GM19043 (cell line): Measurements from ENCODE around the gene ATG5.
"Not testable (repeated sequence)": the region's sequence is repeated elsewhere in the genome, so short reads cannot be mapped to it uniquely, and the experiment has no call there.

Experiments used
- ATAC-seq: cut with Tn5 transposase; IDR thresholded peaks from one replicate; pipeline ENCODE4 v1.9.1; 2021; ENCODE audit warnings: low read depth; ENCODE audit not compliant: unreplicated experiment

ATG5 gene

GRCh38 chr6:106161893-106162292 is 163.7 kb downstream of the ATG5 start:
- no peak for ATAC-seq

GRCh38 chr6:106161311-106161874 is 164.2 kb downstream of the ATG5 start:
- ATAC-seq = no peak

- ATAC-seq = no peak
These were observed 165.4 kb downstream of the ATG5 start for GRCh38 chr6:106160189-106160588.

GRCh38 chr6:106159531-106159940 is 166.0 kb downstream of the ATG5 start:
- no peak for ATAC-seq

- no peak for ATAC-seq
These were observed 166.7 kb downstream of the ATG5 start for GRCh38 chr6:106158816-106159215.

GRCh38 chr6:106156863-106157262 is 168.7 kb downstream of the ATG5 start:
- no peak for ATAC-seq

GRCh38 chr6:106156413-106156812 is 169.1 kb downstream of the ATG5 start:
- no peak for ATAC-seq

- ATAC-seq = no peak
These were observed 170.2 kb downstream of the ATG5 start for GRCh38 chr6:106155219-106155830.

GRCh38 chr6:106154326-106154725 is 171.2 kb downstream of the ATG5 start:
- no peak for ATAC-seq

- no peak for ATAC-seq
These were observed 172.6 kb downstream of the ATG5 start for GRCh38 chr6:106152952-106153351.

GRCh38 chr6:106152476-106152875 is 173.1 kb downstream of the ATG5 start:
- ATAC-seq = not testable (repeated sequence)

- no peak for ATAC-seq
These were observed 176.0 kb downstream of the ATG5 start for GRCh38 chr6:106149472-106150069.

GRCh38 chr6:106147476-106147875 is 178.1 kb downstream of the ATG5 start:
- ATAC-seq = no peak

- ATAC-seq = peak; percentile 42
These were observed 178.7 kb downstream of the ATG5 start for GRCh38 chr6:106146852-106147351.

GRCh38 chr6:106145741-106146227 is 179.8 kb downstream of the ATG5 start:
- ATAC-seq = peak; percentile 34

GRCh38 chr6:106145144-106145543 is 180.4 kb downstream of the ATG5 start:
- no peak for ATAC-seq

GRCh38 chr6:106143665-106144064 is 181.9 kb downstream of the ATG5 start:
- ATAC-seq = no peak

- no peak for ATAC-seq
These were observed 182.6 kb downstream of the ATG5 start for GRCh38 chr6:106142876-106143431.

GRCh38 chr6:106141441-106142237 is 183.9 kb downstream of the ATG5 start:
- peak; percentile 66 for ATAC-seq

GRCh38 chr6:106138151-106138550 is 187.4 kb downstream of the ATG5 start:
- no peak for ATAC-seq

GRCh38 chr6:106136845-106137244 is 188.7 kb downstream of the ATG5 start:
- ATAC-seq = no peak
